Liver (tissue), 3 donors: ENCODE results near the gene ZNF488.

Experiments used
- ATF3 ChIP-seq: IDR thresholded peaks from 2 replicates; pipeline ENCODE4 v1.6.1; 2016; ENCODE audit warnings: antibody characterized with exemption
- CTCF ChIP-seq: fragments of 150-350 bp; IDR thresholded peaks from 2 replicates; pipeline ENCODE4 v1.5.1; 2017; ENCODE audit warnings: improper control_type of control experiment, low read depth, low read length; ENCODE audit not compliant: missing input control
- FOXA2 ChIP-seq: IDR thresholded peaks from 2 replicates; pipeline ENCODE4 v1.6.1; 2016; ENCODE audit warnings: antibody characterized with exemption
- HNF4A ChIP-seq, 2 donors: conservative IDR thresholded peaks; 2 replicates each; pipeline ENCODE4 v1.6.1; 2016; ENCODE audit warnings: antibody characterized with exemption in 2 of 2, mild to moderate bottlenecking in 2 of 2
- HNF4G ChIP-seq: IDR thresholded peaks from 2 replicates; pipeline ENCODE4 v1.6.1; 2016; ENCODE audit warnings: antibody characterized with exemption
- MAX ChIP-seq: IDR thresholded peaks from 2 replicates; pipeline ENCODE4 v1.6.1; 2016; ENCODE audit warnings: antibody characterized with exemption
- RXRA ChIP-seq, 2 donors: IDR thresholded peaks; 2 replicates each; pipeline ENCODE4 v1.6.1; 2017 to 2018; ENCODE audit warnings: antibody characterized with exemption in 2 of 2, mild to moderate bottlenecking in 1 of 2
- SP1 ChIP-seq: IDR thresholded peaks from 2 replicates; pipeline ENCODE4 v1.6.1; 2018; ENCODE audit warnings: antibody characterized with exemption, mild to moderate bottlenecking
- TAF1 ChIP-seq: conservative IDR thresholded peaks from 2 replicates; pipeline ENCODE4 v1.6.1; 2016; ENCODE audit warnings: antibody characterized with exemption, mild to moderate bottlenecking
- TF ChIP-seq, protein P1 (sequence below): IDR thresholded peaks from 2 replicates; pipeline ENCODE4 v1.6.1; 2016; ENCODE audit warnings: antibody characterized with exemption, mild to moderate bottlenecking
- donor health status: healthy.
- donor health status: healthy.

DNA sequence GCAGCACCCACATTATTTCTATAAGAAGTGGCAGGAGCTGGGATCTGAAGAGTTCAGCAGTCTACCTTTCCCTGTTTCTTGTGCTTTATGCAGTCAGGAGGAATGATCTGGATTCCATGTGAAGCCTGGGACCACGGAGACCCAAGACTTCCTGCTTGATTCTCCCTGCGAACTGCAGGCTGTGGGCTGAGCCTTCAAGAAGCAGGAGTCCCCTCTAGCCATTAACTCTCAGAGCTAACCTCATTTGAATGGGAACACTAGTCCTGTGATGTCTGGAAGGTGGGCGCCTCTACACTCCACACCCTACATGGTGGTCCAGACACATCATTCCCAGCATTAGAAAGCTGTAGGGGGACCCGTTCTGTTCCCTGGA is 36.8 kb downstream of the ZNF488 start:
- no peak for TF ChIP-seq CTCF
- no peak for TF ChIP-seq TAF1
- no peak for TF ChIP-seq ATF3
- TF ChIP-seq MAX = no peak
- TF ChIP-seq SP1 = no peak
- no peak for TF ChIP-seq HNF4G
- TF ChIP-seq RXRA (IDR thresholded peaks at IDR 0.05) = no peak
- no peak for TF ChIP-seq HNF4A (conservative IDR thresholded peaks at IDR 0.05)
- TF ChIP-seq, protein P1, sequence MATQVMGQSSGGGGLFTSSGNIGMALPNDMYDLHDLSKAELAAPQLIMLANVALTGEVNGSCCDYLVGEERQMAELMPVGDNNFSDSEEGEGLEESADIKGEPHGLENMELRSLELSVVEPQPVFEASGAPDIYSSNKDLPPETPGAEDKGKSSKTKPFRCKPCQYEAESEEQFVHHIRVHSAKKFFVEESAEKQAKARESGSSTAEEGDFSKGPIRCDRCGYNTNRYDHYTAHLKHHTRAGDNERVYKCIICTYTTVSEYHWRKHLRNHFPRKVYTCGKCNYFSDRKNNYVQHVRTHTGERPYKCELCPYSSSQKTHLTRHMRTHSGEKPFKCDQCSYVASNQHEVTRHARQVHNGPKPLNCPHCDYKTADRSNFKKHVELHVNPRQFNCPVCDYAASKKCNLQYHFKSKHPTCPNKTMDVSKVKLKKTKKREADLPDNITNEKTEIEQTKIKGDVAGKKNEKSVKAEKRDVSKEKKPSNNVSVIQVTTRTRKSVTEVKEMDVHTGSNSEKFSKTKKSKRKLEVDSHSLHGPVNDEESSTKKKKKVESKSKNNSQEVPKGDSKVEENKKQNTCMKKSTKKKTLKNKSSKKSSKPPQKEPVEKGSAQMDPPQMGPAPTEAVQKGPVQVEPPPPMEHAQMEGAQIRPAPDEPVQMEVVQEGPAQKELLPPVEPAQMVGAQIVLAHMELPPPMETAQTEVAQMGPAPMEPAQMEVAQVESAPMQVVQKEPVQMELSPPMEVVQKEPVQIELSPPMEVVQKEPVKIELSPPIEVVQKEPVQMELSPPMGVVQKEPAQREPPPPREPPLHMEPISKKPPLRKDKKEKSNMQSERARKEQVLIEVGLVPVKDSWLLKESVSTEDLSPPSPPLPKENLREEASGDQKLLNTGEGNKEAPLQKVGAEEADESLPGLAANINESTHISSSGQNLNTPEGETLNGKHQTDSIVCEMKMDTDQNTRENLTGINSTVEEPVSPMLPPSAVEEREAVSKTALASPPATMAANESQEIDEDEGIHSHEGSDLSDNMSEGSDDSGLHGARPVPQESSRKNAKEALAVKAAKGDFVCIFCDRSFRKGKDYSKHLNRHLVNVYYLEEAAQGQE = no peak
- TF ChIP-seq FOXA2 = no peak
